Ramos (cell line): ENCODE data around the gene CIRBP.

Experiments used
- in situ Hi-C: fragments of 300-500 bp; cut with MboI; formaldehyde crosslinking; loops from one replicate; pipeline ENCODE4 v1.14.3; 2022; ENCODE audit warnings: low sequenced_read_pairs; ENCODE audit not compliant: unreplicated experiment

CIRBP gene

GRCh38 chr19:1229924-1230782 is 39.0 kb upstream of the CIRBP start:
- in situ Hi-C loops: no loop called here

GRCh38 chr19:1230783-1231489 is 38.2 kb upstream of the CIRBP start:
- in situ Hi-C loops: no loop called here

GRCh38 chr19:1231729-1232637 is 37.1 kb upstream of the CIRBP start:
- in situ Hi-C loops: no loop called here

- in situ Hi-C loops: no loop called here
Observed at GRCh38 chr19:1232652-1233072, 36.5 kb upstream of the CIRBP start.

- in situ Hi-C loops: no loop called here
Observed at GRCh38 chr19:1233115-1233667, 35.9 kb upstream of the CIRBP start.

GRCh38 chr19:1234051-1234954 is 34.8 kb upstream of the CIRBP start:
- in situ Hi-C loops: no loop called here

GRCh38 chr19:1234955-1235380 is 34.2 kb upstream of the CIRBP start:
- in situ Hi-C loops: no loop called here

GRCh38 chr19:1235625-1236538 is 33.2 kb upstream of the CIRBP start:
- in situ Hi-C loops: no loop called here

GRCh38 chr19:1236576-1236975 is 32.6 kb upstream of the CIRBP start:
- in situ Hi-C loops: no loop called here

GRCh38 chr19:1237027-1237659 is 32.0 kb upstream of the CIRBP start:
- in situ Hi-C loops: no loop called here

GRCh38 chr19:1237754-1238368 is 31.3 kb upstream of the CIRBP start, which contains the start of gene CBARP:
Gene CBARP, minus strand, starts transcription at chr19:1238005. Its CDS starts 1,905 bp downstream, at chr19:1236100.
- in situ Hi-C loops: no loop called here

- in situ Hi-C loops: no loop called here
Observed at GRCh38 chr19:1238369-1239303, 30.5 kb upstream of the CIRBP start.

- in situ Hi-C loops: no loop called here
Observed at GRCh38 chr19:1239420-1239795, 29.7 kb upstream of the CIRBP start.

- in situ Hi-C loops: no loop called here
Observed at GRCh38 chr19:1239796-1240737, 29.1 kb upstream of the CIRBP start.

- in situ Hi-C loops: no loop called here
Observed at GRCh38 chr19:1240925-1241324, 28.2 kb upstream of the CIRBP start.
